Measurements from ENCODE around the gene CDK14. TPM values are rescaled to one million over a fixed set of nuclear protein-coding genes. Genes with fewer than 3 reads are reported as not detected.

The CDK14 gene
- total and polyA plus RNA-seq, 10 of the 15 experiments (the other 5 are each of a cell fraction or from before 2014, with no cell fraction given) = 6.5 to 61.3 (median 24.2) TPM

DNA sequence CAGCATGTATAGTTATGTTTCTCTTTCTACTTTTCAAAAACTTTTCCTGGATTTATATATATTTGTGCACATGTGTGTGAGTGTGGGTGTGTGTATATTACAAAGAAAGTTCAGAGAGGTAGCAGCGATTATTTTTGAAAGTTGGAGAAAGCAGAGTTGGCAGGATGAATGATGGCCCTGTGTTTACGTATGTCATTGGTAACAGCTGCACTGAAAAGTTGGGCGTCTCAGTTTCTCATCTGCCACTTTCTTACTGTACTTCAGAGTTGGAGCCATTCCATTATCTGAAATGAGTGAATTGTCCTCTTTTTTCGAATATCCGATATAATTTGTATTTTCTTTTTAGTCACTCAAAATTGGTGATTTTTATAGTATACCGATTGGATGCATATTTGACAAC is 172.2 kb downstream of the CDK14 start (continued):
- TF ChIP-seq BCL3 (IDR thresholded peaks at IDR 0.05; ENCODE audit: borderline replicate concordance, insufficient read depth, low read depth, low read length, poor library complexity, severe bottlenecking) (no peak), CBX5 (IDR thresholded peaks at IDR 0.05; ENCODE audit: low read depth) (no peak)

DNA sequence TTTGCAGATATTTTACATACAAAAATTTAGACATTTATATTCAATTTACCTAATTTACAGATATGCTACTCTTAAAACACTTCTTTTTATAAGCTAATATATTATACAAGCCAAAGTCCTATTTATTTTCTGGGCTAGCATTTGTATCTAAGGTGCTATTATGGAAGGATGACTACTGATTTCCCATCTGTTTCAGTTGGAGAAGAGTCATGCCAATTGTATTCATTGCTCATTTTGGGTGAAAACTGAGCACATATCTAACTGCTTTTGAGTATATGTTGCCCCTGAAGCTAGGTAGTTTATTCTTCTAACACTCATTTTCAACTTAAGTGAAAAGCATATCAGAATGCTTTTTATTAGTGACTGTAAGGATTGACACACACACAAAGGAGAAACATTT is 172.9 kb downstream of the CDK14 start:
- no peak for FAIRE-seq
- in situ Hi-C loops (cut with MboI) (no loop called here), intact Hi-C loops (cut with micrococcal nuclease; ENCODE audit: unreplicated experiment) (no loop called here)
- Histone ChIP-seq H3K9me3 (replicated peaks; ENCODE audit: control insufficient read depth, insufficient read depth, low read length) (peaks cover 15% of the 10 kb centered on the region), H3K27ac (ENCODE audit: control insufficient read depth, insufficient read depth) (no peak overlapping the region), H4K20me1 (ENCODE audit: control insufficient read depth, insufficient read depth) (no peaks in the 10 kb centered on the region), H3K9ac (ENCODE audit: control insufficient read depth, insufficient read depth, low read length) (no peak overlapping the region), H3K79me2 (ENCODE audit: control insufficient read depth, insufficient read depth, low read length) (no peaks in the 10 kb centered on the region; the same call in none of the 2 replicates), H3K36me3 (ENCODE audit: control insufficient read depth in 2 of 2, insufficient read depth in 2 of 2, low read length in 1 of 2) (peaks cover 0 to 2% of the 10 kb centered on the region in 2 experiments; a peak in 1 of 4 replicates), H3K4me1 (ENCODE audit: control insufficient read depth, insufficient read depth, low read length) (peaks cover 18% of the 10 kb centered on the region; the same call in 1 of the 2 replicates), H3K4me2 (ENCODE audit: control insufficient read depth, insufficient read depth) (no peak overlapping the region), H2AFZ (ENCODE audit: control insufficient read depth, low read depth, low read length) (no peak overlapping the region), H3K4me3 (no peak overlapping the region), H3K27me3 (replicated peaks in 1 of 2; ENCODE audit: control insufficient read depth in 2 of 2, insufficient read depth in 2 of 2, low read length in 1 of 2) (no peaks in the 10 kb centered on the region)
- ChIA-PET RAD21 (ENCODE audit: unreplicated experiment) (interaction anchor here (0.6 to 1.2 kb wide), 3 partner anchors 8 to 61 kb away, joined by 3 to 5 read pairs (median 3); no protein-coding TSS in a partner anchor), POLR2A (interaction anchor here (1.6 to 1.9 kb wide), 2 partner anchors 9 to 59 kb away, joined by 3 to 6 read pairs; no protein-coding TSS in a partner anchor), CTCF (interaction anchor here (1.9 kb wide), 1 partner anchor 60 kb away, joined by 7 read pairs; no protein-coding TSS in a partner anchor), SMC1A (ENCODE audit: uncharacterized antibody, unreplicated experiment) (interaction anchor here (0.6 to 5.1 kb wide), 8 partner anchors 7 to 278 kb away, joined by 3 to 24 read pairs (median 4); no protein-coding TSS in a partner anchor)
- no TSS peak for BruUV-seq (replicated peaks)
- DNase-seq (ENCODE audit: low read depth, low spot score) = no peak
- ATAC-seq = no peak
- TF ChIP-seq BMI1 (IDR thresholded peaks at IDR 0.05; ENCODE audit: borderline replicate concordance) = no peak
- TF ChIP-seq ZNF622 (IDR thresholded peaks at IDR 0.05) = no peak
- TF ChIP-seq ZNF592 (IDR thresholded peaks at IDR 0.05) = no peak
- no peak for TF ChIP-seq ATF2 (IDR thresholded peaks at IDR 0.05; ENCODE audit: low read length)
- TF ChIP-seq, protein P1, sequence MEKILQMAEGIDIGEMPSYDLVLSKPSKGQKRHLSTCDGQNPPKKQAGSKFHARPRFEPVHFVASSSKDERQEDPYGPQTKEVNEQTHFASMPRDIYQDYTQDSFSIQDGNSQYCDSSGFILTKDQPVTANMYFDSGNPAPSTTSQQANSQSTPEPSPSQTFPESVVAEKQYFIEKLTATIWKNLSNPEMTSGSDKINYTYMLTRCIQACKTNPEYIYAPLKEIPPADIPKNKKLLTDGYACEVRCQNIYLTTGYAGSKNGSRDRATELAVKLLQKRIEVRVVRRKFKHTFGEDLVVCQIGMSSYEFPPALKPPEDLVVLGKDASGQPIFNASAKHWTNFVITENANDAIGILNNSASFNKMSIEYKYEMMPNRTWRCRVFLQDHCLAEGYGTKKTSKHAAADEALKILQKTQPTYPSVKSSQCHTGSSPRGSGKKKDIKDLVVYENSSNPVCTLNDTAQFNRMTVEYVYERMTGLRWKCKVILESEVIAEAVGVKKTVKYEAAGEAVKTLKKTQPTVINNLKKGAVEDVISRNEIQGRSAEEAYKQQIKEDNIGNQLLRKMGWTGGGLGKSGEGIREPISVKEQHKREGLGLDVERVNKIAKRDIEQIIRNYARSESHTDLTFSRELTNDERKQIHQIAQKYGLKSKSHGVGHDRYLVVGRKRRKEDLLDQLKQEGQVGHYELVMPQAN (conservative IDR thresholded peaks at IDR 0.05) = no peak
- no peak for TF ChIP-seq RUNX3 (IDR thresholded peaks at IDR 0.05; ENCODE audit: low read length)
- TF ChIP-seq BHLHE40 (IDR thresholded peaks at IDR 0.05; ENCODE audit: borderline replicate concordance in 1 of 2, low read depth in 2 of 2, low read length in 1 of 2) = no peak
- no peak for TF ChIP-seq DPF2 (IDR thresholded peaks at IDR 0.05)
- TF ChIP-seq MEF2A (IDR thresholded peaks at IDR 0.05; ENCODE audit: insufficient read depth, low read depth, low read length) = no peak
- TF ChIP-seq NFXL1 (IDR thresholded peaks at IDR 0.05; ENCODE audit: borderline replicate concordance) = no peak

Data from GM12878 (cell line).